IMR-90 (cell line): ENCODE data around the gene PNMA6F. TPM values are rescaled to one million over a fixed set of nuclear protein-coding genes. Genes with fewer than 3 reads are reported as not detected.

Experiments used
- ATAC-seq: fragments of 200-7000 bp; cut with Tn5 transposase; 2 replicates; pipeline ENCODE4 v1.9.1; 2020; ENCODE audit warnings: low read depth, mild to moderate bottlenecking, moderate library complexity
- BruUV-seq: library from RNA; stranded (reverse); fragments of 400-500 nt; replicated peaks from 2 replicates; lab custom pipeline; 2021; lab: Mats Ljungman, UMichigan
- CTCF ChIA-PET: fragments of 300-600 bp; formaldehyde crosslinking; extraction: SDS; loops from one replicate; lab custom pipeline; 2021; ENCODE audit warnings: antibody characterized with exemption; lab: Yijun Ruan, JAX
- POLR2A ChIA-PET: fragments of 300-600 bp; sonication (Branson Sonifier 250); formaldehyde crosslinking; loops from one replicate; lab custom pipeline; 2022; ENCODE audit warnings: antibody characterized with exemption; ENCODE audit not compliant: unreplicated experiment; lab: Charles Lee
- DNase-seq: peaks from one replicate; pipeline ENCODE4 v3.0.0; 2013
- H2AFZ ChIP-seq: replicated peaks from 2 replicates; pipeline ENCODE3; 2013; ENCODE audit warnings: low read length, mild to moderate bottlenecking; ENCODE audit not compliant: poor library complexity
- H2AK5ac ChIP-seq: 2 replicates; pipeline ENCODE4 v1.6.1; 2013; ENCODE audit warnings: low read depth, low read length, inconsistent platforms
- H2AK9ac ChIP-seq: replicated peaks from 2 replicates; pipeline ENCODE3; 2013; ENCODE audit warnings: mild to moderate bottlenecking, low read depth, low read length, moderate library complexity; ENCODE audit not compliant: poor library complexity
- H2BK120ac ChIP-seq: 2 replicates; pipeline ENCODE4 v1.6.1; 2013; ENCODE audit warnings: low read depth, low read length, inconsistent platforms
- H2BK15ac ChIP-seq: 3 replicates; pipeline ENCODE4 v1.6.1; 2013; ENCODE audit warnings: low read depth, low read length, inconsistent platforms
- H2BK20ac ChIP-seq: 2 replicates; pipeline ENCODE4 v1.6.1; 2013; ENCODE audit warnings: low read depth, mild to moderate bottlenecking, inconsistent platforms, low read length, moderate library complexity
- H2BK5ac ChIP-seq: 2 replicates; pipeline ENCODE4 v1.6.1; 2013; ENCODE audit warnings: mild to moderate bottlenecking, low read depth, low read length, inconsistent platforms; ENCODE audit not compliant: poor library complexity, severe bottlenecking
- H3K14ac ChIP-seq: replicated peaks from 2 replicates; pipeline ENCODE4 v1.6.1; 2013; ENCODE audit warnings: low read depth, low read length, inconsistent platforms
- H3K18ac ChIP-seq: 2 replicates; pipeline ENCODE4 v1.6.1; 2013; ENCODE audit warnings: low read depth, low read length, control low read depth
- H3K23ac ChIP-seq: 2 replicates; pipeline ENCODE4 v1.6.1; 2013; ENCODE audit warnings: low read depth, low read length, inconsistent platforms
- H3K27ac ChIP-seq: 2 replicates; pipeline ENCODE4 v1.5.1; 2013; ENCODE audit warnings: mild to moderate bottlenecking, control low read depth, low read length; ENCODE audit not compliant: insufficient read depth
- H3K27me3 ChIP-seq: 2 replicates; pipeline ENCODE4 v1.6.1; 2013; ENCODE audit warnings: low read length; ENCODE audit not compliant: control insufficient read depth, insufficient read depth
- H3K36me3 ChIP-seq: 2 replicates; pipeline ENCODE4 v1.6.1; 2013; ENCODE audit warnings: low read length, mixed read lengths; ENCODE audit not compliant: control insufficient read depth, insufficient read depth
- H3K4ac ChIP-seq: 2 replicates; pipeline ENCODE4 v1.6.1; 2013; ENCODE audit warnings: low read depth, low read length, inconsistent platforms
- H3K4me1 ChIP-seq: 2 replicates; pipeline ENCODE4 v1.6.1; 2013; ENCODE audit warnings: low read length, mixed read lengths; ENCODE audit not compliant: control insufficient read depth, insufficient read depth
- H3K4me2 ChIP-seq: 2 replicates; pipeline ENCODE4 v1.6.1; 2013; ENCODE audit warnings: low read depth, mild to moderate bottlenecking, control low read depth, low read length, moderate library complexity
- H3K4me3 ChIP-seq: 2 replicates; pipeline ENCODE4 v1.5.1; 2013; ENCODE audit warnings: low read depth, mild to moderate bottlenecking, control low read depth, low read length, moderate library complexity; ENCODE audit not compliant: insufficient read depth
- H3K56ac ChIP-seq: 2 replicates; pipeline ENCODE4 v1.6.1; 2013; ENCODE audit warnings: low read length, inconsistent platforms; ENCODE audit not compliant: insufficient read depth; ENCODE audit errors: extremely low read depth
- H3K79me1 ChIP-seq, 2 experiments: 2 replicates each; pipeline ENCODE4 v1.6.1; 2013; ENCODE audit warnings: low read length in 2 of 2, inconsistent platforms in 1 of 2, low read depth in 1 of 2
- H3K9ac ChIP-seq: 2 replicates; pipeline ENCODE4 v1.6.1; 2013; ENCODE audit warnings: low read depth, low read length, control low read depth
- H3K9me1 ChIP-seq: 2 replicates; pipeline ENCODE4 v1.6.1; 2013; ENCODE audit warnings: low read length, inconsistent platforms; ENCODE audit not compliant: insufficient read depth
- H3K9me3 ChIP-seq: 2 replicates; pipeline ENCODE4 v1.6.1; 2013; ENCODE audit warnings: low read length; ENCODE audit not compliant: control insufficient read depth, insufficient read depth
- H4K20me1 ChIP-seq: 2 replicates; pipeline ENCODE4 v1.6.1; 2013; ENCODE audit warnings: low read length, inconsistent platforms; ENCODE audit not compliant: insufficient read depth
- H4K5ac ChIP-seq: 2 replicates; pipeline ENCODE4 v1.6.1; 2013; ENCODE audit warnings: mild to moderate bottlenecking, low read depth, low read length, control low read depth
- H4K8ac ChIP-seq, 2 experiments: 2 replicates each; pipeline ENCODE4 v1.6.1; 2013; ENCODE audit warnings: low read depth in 2 of 2, low read length in 2 of 2, control low read depth in 1 of 2, inconsistent platforms in 1 of 2
- H4K91ac ChIP-seq: 2 replicates; pipeline ENCODE4 v1.6.1; 2013; ENCODE audit warnings: low read depth, low read length, inconsistent platforms; ENCODE audit not compliant: insufficient read depth
- BHLHE40 ChIP-seq: fragments of 150-350 bp; IDR thresholded peaks from 2 replicates; pipeline ENCODE4 v1.6.1; 2016; ENCODE audit warnings: mild to moderate bottlenecking, low read depth, low read length
- CEBPB ChIP-seq: IDR thresholded peaks from 2 replicates; pipeline ENCODE4 v1.6.1; 2012; ENCODE audit warnings: low read depth, low read length, improper control_type of control experiment
- CHD1 ChIP-seq: IDR thresholded peaks from 2 replicates; pipeline ENCODE4 v1.6.1; 2012; ENCODE audit warnings: low read depth, low read length, improper control_type of control experiment
- FOS ChIP-seq: fragments of 150-350 bp; IDR thresholded peaks from 2 replicates; pipeline ENCODE4 v1.6.1; 2016; ENCODE audit warnings: low read depth, low read length
- MAFK ChIP-seq: IDR thresholded peaks from 2 replicates; pipeline ENCODE4 v1.6.1; 2012; ENCODE audit warnings: low read depth, low read length, improper control_type of control experiment
- MXI1 ChIP-seq: IDR thresholded peaks from 2 replicates; pipeline ENCODE4 v1.6.1; 2012; ENCODE audit warnings: low read depth, mild to moderate bottlenecking, low read length, moderate library complexity, borderline replicate concordance
- POLR2A ChIP-seq: IDR thresholded peaks from 2 replicates; pipeline ENCODE4 v1.6.1; 2012; ENCODE audit warnings: mild to moderate bottlenecking, low read depth, low read length
- RAD21 ChIP-seq: IDR thresholded peaks from 2 replicates; pipeline ENCODE4 v1.6.1; 2012; ENCODE audit warnings: low read length, improper control_type of control experiment
- RCOR1 ChIP-seq: IDR thresholded peaks from 2 replicates; pipeline ENCODE4 v1.6.1; 2012; ENCODE audit warnings: mild to moderate bottlenecking, low read length, improper control_type of control experiment; ENCODE audit not compliant: insufficient replicate concordance
- SMC3 ChIP-seq: fragments of 150-350 bp; IDR thresholded peaks from 2 replicates; pipeline ENCODE4 v1.6.1; 2016; ENCODE audit warnings: low read depth, mild to moderate bottlenecking, antibody characterized with exemption, low read length, moderate library complexity
- WGBS, 2 experiments: methylation state at CpG; one replicate each; pipeline versions ENCODE4 v1.1.5 to v1.1.7; 2013; ENCODE audit warnings: missing lambda C conversion rate in 2 of 2; ENCODE audit not compliant: insufficient read length in 1 of 2; ENCODE audit errors: extremely low coverage in 2 of 2; 5-methylcytosine and 5-hydroxymethylcytosine counted together
- dilution Hi-C: fragments of 300-500 bp; cut with HindIII; formaldehyde crosslinking; loops from one replicate; pipeline ENCODE4 v1.14.3; 2018; ENCODE audit warnings: low sequenced_read_pairs; ENCODE audit not compliant: unreplicated experiment
- in situ Hi-C: fragments of 300-500 bp; cut with MboI; formaldehyde crosslinking; loops from 3 replicates; pipeline ENCODE4 v1.14.3; 2019; ENCODE audit warnings: low sequenced_read_pairs, inconsistent platforms, mixed read lengths
- intact Hi-C: fragments of 100-400 bp; cut with micrococcal nuclease; formaldehyde crosslinking; loops from 2 replicates; pipeline ENCODE4 v1.10.0; 2022
- polyA plus RNA-seq, 3 experiments: library from polyadenylated mRNA; depleted of rRNA; stranded (reverse); fragments of >200 nt; gene quantifications; 2 replicates each; pipeline ENCODE4 v1.2.3, GENCODE V29; 2012; ENCODE audit warnings: low replicate concordance in 1 of 3
- total RNA-seq: library from RNA; depleted of rRNA; stranded (reverse); fragments of >200 nt; gene quantifications from 2 replicates; pipeline ENCODE4 v1.2.3, GENCODE V29; 2012
- TF ChIP-seq, protein P1 (sequence below): fragments of 150-350 bp; IDR thresholded peaks from 2 replicates; pipeline ENCODE4 v1.6.1; 2017; ENCODE audit warnings: mild to moderate bottlenecking, antibody characterized with exemption, low read length, low read depth
- TF ChIP-seq, protein P2 (sequence below): conservative IDR thresholded peaks from 2 replicates; pipeline ENCODE4 v1.5.1; 2012; ENCODE audit warnings: mild to moderate bottlenecking, low read depth, low read length, improper control_type of control experiment

PNMA6F gene
- total and polyA plus RNA-seq, 2 of the 4 experiments (the other 2 are of a cell fraction) = not detected

- no peaks in the 10 kb centered on the region for H4K20me1 ChIP-seq
- no peak overlapping the region for H3K27ac ChIP-seq
- no peak overlapping the region for H3K4me3 ChIP-seq
- no peak overlapping the region for H2BK120ac ChIP-seq
- no peak overlapping the region for H3K23ac ChIP-seq
- TF ChIP-seq, protein P1, sequence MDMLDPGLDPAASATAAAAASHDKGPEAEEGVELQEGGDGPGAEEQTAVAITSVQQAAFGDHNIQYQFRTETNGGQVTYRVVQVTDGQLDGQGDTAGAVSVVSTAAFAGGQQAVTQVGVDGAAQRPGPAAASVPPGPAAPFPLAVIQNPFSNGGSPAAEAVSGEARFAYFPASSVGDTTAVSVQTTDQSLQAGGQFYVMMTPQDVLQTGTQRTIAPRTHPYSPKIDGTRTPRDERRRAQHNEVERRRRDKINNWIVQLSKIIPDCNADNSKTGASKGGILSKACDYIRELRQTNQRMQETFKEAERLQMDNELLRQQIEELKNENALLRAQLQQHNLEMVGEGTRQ = peak; percentile 39; the same call in 1 of the 2 replicates
- TF ChIP-seq CHD1 = no peak
- no peak for TF ChIP-seq RAD21
- TF ChIP-seq SMC3 = no peak
- no peak for TF ChIP-seq POLR2A
- TF ChIP-seq CEBPB = no peak
- TF ChIP-seq MAFK = no peak
- TF ChIP-seq MXI1 = no peak
- no peak for TF ChIP-seq FOS
- TF ChIP-seq, protein P2, sequence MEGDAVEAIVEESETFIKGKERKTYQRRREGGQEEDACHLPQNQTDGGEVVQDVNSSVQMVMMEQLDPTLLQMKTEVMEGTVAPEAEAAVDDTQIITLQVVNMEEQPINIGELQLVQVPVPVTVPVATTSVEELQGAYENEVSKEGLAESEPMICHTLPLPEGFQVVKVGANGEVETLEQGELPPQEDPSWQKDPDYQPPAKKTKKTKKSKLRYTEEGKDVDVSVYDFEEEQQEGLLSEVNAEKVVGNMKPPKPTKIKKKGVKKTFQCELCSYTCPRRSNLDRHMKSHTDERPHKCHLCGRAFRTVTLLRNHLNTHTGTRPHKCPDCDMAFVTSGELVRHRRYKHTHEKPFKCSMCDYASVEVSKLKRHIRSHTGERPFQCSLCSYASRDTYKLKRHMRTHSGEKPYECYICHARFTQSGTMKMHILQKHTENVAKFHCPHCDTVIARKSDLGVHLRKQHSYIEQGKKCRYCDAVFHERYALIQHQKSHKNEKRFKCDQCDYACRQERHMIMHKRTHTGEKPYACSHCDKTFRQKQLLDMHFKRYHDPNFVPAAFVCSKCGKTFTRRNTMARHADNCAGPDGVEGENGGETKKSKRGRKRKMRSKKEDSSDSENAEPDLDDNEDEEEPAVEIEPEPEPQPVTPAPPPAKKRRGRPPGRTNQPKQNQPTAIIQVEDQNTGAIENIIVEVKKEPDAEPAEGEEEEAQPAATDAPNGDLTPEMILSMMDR = no peak
- TF ChIP-seq RCOR1 = no peak
- peak; percentile 58 for TF ChIP-seq BHLHE40
- no peaks in the 10 kb centered on the region for H3K79me1 ChIP-seq
- no peak overlapping the region for H3K18ac ChIP-seq
- H2AK9ac ChIP-seq = no peak overlapping the region
- H3K9me3 ChIP-seq = 0 out of 2 replicates have a peak, but pooled peaks cover 2% of the 10 kb centered on the region
- H3K4me1 ChIP-seq = no peaks in the 10 kb centered on the region
- no peak overlapping the region for H2AK5ac ChIP-seq
- no peak overlapping the region for H2BK20ac ChIP-seq
- CTCF ChIA-PET = no interaction called here
- no peak overlapping the region for H3K56ac ChIP-seq
- POLR2A ChIA-PET = no interaction called here
- ATAC-seq (no peak), DNase-seq (peak; percentile 4)
- H2BK5ac ChIP-seq = no peak overlapping the region
- no peak overlapping the region for H3K4ac ChIP-seq
- H3K9me1 ChIP-seq = no peaks in the 10 kb centered on the region
- no peak overlapping the region for H4K5ac ChIP-seq
- no peak overlapping the region for H3K14ac ChIP-seq
- dilution Hi-C loops (no loop called here), intact Hi-C loops (no loop called here), in situ Hi-C loops (no loop called here)
- no peak overlapping the region for H2AFZ ChIP-seq
- no CpG with 5 or more reads among the region's 8 CpGs for WGBS, 2 experiments
- no peak overlapping the region for H4K91ac ChIP-seq
- H3K36me3 ChIP-seq = no peaks in the 10 kb centered on the region
- H3K27me3 ChIP-seq = peaks cover 8% of the 10 kb centered on the region
- no TSS peak for BruUV-seq
- H3K9ac ChIP-seq = no peak overlapping the region
- no peak overlapping the region for H4K8ac ChIP-seq
- no peak overlapping the region for H2BK15ac ChIP-seq
- H3K4me2 ChIP-seq = no peak overlapping the region
Observed at GRCh38 chrX:153370293-153371055, 48.9 kb upstream of the PNMA6F start.
